GM19372 (cell line): ENCODE results near the gene NCAPG2.
"Not testable (repeated sequence)": the region's sequence is repeated elsewhere in the genome, so short reads cannot be mapped to it uniquely, and the experiment has no call there.

Experiments used
- ATAC-seq: cut with Tn5 transposase; IDR thresholded peaks from one replicate; pipeline ENCODE4 v1.9.1; 2021; ENCODE audit warnings: mild to moderate bottlenecking, low read depth, moderate library complexity; ENCODE audit not compliant: unreplicated experiment

The NCAPG2 gene

DNA sequence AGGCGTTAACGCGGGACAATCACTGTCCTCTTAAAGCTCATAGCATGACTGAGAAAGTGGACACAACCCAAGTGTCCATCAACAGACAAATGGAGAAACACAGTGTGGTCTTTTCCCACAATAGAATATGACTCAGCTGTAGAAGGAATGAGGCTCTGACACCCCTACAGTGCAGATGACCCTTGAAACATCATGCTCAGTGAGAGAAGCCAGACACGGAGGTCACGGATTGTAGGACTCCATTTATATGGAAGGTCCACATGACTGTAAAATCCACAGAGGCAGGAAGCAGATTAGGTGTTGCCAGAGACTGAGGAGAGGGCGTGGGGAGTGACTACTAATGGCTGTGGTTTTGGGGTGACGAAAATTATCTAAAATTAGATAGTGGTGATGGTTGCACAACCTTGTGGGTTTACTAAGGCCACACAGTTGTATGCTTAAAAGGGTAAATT lies 6.1 kb upstream of the NCAPG2 start:
- ATAC-seq: no peak

DNA sequence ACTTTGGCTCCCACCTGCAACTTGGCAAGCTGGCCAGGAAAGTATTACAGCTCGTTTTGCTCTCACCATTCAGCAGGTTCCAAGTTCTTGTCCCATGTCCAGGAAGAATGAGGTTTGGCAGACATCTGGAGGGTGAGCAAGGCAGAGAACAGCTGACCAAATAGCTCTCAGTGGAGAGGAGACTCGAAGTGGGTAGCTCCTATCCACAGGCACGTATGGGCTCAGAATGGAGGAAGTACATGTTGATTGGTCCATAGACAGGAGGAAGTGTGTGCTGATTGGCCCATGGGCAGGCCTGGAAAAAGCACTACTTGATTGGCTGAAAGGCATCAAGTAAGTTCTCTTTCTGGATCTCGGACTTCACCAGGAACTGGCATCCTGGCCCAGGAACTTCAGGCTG lies 3.0 kb upstream of the NCAPG2 start:
- no peak for ATAC-seq

DNA sequence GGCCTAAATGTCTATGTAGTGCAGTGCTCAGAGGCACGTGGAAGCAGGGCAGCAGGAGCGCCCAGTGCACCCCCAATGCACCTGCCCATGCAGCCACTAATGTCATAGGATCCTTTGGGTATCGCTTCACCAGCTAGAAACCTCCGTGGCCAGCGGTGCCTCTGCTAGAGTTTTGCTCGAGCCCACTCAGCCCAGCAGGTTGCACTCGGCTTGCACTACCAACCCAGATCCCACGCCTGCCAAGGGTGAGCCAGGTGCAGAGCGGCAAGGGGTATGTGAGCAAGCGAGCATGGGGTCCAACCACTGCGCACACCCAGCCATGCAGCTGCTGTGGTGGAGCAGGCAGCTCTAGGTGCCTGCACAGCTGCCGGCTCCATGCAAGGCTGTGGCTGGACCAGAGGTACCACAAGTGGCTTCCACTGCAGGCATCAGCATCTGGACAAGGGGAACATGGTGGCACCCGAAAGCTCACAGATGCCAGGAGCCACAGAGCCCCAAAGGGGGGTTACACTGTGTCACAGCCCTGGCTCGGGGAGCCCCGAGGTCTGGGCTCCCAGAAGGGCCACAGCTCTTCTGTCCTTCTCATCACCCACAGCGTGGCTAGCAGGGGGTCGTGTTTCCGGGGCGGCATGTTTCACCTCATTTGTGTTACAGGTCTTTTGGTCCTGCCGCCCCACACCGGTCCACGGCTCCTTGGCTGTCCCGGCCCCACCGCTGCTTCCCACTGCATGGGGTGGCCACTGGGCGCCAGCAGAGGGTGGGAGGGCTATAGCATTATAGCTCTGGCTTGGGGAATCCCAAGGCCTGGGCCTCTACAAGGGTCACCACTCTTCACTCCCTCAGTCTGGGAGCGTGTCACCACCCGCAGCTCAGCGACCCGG lies 2.3 kb upstream of the NCAPG2 start:
- ATAC-seq: no peak

DNA sequence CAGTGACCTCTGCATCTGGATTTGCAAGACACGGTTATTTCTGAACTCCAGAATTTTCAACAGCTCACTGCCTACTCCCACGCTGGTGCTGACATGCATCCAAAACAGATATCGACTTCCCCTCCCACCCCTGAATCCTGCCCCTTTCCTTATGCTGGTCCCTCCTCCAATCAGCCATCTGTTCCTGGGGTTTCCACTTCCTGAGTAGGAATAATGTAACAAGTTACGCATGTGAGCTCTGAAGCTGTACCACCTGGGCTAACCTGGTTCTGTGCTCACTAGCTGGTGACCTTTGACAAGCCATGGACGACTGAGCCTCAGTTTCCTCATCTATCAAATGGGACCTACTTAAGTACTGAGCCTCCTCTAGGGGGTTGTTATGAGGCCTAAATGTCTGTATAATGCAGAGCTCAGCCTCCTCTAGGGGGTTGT lies 1.7 kb upstream of the NCAPG2 start:
- no peak for ATAC-seq

DNA sequence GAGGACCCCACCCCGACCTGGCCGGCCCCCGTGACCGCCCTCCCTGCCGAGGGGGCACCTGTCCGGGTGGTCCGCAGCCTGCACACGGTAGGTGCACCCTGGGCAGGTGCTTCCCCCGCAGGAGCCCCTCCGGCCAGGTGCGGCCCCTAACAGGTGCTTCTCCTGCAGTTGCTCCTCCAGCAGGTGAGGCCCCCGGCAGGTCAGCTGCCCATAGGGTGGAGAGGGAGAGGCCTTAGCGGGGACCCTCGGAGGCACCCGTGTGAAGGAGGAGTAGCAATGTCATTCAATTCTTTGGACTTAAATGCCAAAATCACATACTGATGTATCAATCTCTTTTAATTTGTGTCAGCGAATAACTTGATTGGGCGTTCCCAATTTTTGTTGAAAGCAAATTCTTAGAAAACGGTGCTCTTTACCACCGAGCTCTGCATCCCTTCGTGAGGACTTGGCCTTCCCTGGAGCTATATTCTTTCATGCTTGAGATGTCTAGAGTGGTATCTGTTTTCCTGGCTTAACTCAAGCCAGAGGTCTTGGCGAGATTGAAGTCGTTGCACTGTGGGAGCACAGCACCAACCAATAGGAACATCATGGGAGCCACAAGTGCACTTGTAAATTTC lies 738 bp upstream of the NCAPG2 start:
- peak; percentile 13 for ATAC-seq

DNA sequence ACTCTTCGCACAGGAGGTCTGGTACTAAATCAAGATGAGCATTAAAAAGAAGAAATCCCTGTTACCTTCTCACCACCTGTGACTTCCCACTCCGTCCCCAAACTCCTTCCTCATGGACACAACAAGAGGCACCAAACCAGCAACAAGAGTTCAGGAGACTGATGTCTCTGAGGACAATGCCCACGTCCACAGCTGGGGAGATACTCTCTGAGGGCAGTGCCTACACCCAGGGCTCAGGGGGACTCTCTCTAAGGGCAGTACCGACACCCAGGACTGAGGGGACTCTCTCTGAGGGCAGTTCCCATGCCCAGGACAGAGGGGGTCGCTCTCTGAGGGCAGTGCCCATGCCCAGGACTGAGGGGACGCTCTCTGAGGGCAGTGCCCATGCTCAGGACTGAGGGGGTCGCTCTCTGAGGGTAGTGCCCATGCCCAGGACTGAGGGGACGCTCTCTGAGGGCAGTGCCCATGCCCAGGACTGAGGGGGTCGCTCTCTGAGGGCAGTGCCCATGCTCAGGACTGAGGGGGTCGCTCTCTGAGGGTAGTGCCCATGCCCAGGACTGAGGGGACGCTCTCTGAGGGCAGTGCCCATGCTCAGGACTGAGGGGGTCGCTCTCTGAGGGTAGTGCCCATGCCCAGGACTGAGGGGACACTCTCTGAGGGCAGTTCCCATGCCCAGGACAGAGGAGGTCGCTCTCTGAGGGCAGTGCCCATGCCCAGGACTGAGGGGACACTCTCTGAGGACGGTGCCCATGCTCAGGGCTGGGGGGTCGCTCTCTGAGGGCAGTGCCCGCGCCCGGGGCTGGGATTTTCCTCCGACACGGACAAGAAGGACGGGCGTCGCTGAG lies 703 bp downstream of the NCAPG2 start:
- not testable (repeated sequence) for ATAC-seq

DNA sequence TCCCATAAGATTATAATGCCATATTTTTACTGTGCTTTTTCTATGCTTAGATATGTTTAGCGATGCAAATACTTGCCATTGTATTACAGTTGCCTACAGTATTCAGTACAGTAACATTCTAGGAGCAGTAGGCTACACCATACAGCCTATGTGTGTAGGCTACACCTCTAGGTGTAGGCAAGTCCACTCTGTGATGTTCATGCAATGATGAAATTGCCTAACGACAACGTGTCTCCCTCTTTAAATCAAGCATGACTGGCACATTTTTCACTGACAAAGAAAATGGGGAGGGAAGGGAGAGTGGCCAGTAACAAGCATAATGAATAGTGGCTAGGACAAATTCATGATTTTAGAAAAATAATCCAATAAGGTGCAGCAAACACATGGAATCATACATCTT lies 1.7 kb downstream of the NCAPG2 start:
- no peak for ATAC-seq

DNA sequence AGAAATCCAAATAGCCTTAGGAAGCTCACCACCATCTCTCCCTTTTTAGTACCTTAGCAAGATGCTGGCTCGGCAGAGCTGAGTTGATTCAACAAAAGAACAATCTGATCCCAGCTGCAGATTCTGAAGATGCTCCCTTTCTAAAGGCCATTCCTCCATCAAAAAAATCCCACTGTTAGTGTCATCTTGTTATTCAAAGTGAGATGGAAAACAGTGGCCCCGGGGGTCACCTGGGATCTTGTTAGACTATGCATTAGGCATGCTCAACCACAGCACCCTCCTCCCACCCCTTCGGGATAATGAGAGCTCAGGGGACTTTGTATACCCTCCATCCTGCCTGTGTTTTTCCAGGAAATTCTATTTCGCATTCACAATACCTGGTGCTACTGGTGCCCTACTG lies 2.4 kb downstream of the NCAPG2 start:
- no peak for ATAC-seq

DNA sequence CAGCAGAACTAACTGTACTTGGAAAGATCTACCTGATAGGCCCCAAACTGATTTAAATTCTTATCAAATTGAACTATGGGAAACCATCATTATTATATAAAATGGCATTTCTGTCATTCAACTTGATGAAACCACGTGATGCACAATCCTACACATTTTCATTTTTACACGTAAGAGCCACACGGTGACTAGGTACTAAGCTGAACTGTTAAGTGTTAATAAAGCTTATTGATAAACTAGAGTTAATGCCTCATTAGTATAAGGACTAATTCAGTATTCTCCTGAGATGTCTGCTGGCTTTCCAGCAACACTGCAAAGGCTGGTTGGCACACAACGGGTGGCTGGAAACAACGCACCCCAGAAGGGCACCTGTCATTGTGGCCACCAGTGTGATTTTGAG lies 4.6 kb downstream of the NCAPG2 start:
- no peak for ATAC-seq

DNA sequence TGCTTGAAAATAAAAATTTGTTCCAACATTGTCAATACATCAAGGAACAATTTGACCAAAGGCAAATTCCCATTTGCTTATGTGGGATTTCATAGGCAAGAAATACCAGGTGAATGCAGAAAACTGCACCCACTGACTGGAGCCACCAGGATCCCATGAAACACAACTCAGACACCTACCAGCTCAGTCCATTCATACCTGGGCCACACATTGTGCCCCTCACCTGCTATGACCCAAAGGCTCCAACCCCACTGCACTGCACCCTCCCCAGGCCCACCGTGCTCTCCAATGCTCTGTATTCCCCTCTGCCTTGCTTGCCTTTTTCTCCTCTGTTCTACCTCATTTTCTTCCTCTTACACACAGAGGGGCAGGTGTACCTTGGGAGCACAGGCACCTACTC lies 5.3 kb downstream of the NCAPG2 start:
- ATAC-seq: no peak

DNA sequence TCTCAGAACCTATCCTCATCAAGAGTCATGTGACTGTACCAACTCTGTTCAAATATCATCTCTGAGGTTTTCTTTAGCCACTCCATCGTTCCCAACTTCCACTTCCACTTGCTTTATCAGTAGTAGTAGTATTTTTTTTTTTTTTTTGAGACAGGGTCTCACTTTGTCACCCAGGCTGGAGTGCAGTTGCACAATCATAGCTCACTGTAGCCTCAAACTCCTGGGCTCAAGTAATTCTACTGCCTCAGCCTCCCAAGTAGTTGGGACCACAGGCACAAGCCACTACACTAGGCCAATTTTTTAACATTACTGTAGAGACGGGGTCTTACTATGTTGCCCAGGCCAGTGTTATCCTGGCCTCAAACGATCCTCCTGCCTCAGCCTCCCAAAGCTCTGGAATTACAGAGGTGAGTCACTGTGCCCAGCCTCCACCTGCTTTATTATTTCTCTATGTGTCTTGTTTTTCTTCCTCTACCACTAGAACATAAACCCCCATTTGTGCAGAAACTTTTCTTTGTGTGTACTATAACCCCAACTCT lies 5.9 kb downstream of the NCAPG2 start:
- ATAC-seq: no peak

DNA sequence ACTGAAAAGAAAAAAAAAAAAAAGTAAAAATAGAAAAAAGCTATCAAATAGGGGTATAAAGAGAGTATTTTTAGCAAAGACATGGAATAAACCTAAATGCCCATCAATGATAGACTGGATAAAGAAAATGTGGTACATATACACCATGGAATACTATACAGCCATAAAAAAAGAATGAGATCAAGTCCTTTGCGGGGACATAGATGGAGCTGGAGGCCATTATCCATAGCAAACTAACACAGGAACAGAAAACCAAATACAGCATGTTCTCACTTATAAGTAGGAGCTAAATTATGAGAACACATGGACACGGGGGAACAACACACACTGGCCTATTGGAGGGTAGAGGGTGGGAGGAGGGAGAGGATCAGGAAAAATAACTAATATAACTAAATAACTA lies 7.0 kb downstream of the NCAPG2 start:
- not testable (repeated sequence) for ATAC-seq

DNA sequence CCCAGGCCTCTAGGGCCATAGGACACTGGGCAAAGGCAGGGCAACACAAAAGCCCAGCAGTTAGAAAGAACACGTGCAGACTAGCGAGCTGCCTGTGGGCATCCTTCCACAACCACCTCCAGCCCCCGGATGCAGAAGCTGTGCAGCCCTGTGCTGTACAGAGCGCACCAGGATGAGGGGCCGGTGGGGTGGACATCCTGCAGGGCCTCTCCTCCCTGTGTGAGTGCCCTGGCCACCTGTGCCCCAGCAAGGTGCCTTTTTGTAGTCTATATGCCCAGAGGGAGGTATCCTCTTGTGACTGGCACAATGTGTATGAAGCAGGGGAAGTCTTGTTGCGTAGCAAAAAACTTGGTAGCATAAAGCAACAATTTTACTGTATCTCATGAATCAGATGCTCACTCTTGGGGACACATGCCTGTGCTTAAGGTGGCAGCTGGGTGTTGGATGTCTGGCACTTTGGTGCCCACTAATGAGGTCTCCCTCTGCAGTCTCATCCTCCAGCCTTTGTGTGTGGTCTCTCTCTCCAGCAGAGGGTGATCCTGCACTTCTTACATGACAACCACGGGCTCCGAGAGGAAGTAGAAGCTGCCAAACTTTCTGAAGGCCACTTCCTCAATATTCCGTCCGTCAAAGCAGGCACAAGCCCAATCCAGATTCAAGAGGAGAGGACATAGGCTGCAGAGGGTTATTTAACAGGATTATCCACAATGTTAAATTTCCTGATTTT lies 8.7 kb downstream of the NCAPG2 start:
- peak; percentile 88 for ATAC-seq

DNA sequence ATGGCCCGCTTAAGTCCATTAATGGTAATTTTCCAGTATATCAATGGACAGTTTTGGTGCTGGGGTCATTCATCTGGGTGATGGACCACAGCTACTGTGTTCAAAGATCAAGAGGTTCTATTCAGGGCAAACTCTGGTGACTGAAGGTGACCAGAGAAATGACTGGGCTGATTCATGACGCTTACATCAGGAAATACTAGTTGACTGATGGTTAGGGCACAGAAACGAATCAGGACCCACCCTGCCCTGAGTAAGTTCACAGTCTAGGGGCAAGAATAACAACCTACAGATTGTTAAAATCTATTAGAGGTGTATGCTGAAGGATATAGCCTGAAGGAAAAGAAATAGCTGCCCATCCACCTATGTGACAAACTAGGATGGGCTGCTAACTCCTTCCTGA lies 9.5 kb downstream of the NCAPG2 start:
- no peak for ATAC-seq

DNA sequence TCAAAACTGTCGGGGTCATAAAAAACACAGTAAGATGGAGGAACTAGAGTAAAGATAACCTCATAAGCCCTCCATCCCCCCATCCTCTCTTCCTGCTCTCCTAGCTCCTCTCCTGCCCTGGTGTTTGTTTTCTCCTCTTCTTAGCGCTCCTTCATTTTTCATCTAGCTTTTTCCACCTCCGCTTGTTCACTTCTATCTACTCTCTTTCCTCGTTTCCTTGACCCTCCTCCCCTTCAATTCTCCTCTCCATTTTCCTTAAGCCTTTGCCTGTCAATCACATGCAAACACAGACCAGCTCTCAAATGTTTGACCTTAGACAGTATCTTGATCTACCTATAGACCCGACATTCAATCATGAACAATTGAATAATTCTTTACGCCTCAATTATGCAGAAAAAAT lies 10.0 kb downstream of the NCAPG2 start:
- ATAC-seq: no peak

DNA sequence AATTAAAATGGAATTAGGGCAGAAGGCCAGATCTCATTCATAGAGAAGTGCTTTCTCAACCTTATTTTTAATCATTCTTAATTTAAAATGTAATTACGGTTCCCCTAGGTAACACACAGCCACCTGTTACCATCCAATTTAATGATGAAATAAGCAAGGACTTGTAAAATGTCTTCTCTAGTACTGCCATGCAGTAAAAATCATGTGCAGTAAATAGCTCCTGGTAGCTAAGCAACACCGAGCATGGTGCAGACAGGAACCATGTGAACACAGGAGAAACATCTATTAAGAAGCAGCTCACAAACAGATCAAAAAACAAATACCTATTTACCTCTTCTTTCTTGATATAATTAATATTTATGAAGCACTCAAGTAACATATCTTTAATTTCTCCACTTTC lies 15.1 kb downstream of the NCAPG2 start:
- ATAC-seq: no peak

DNA sequence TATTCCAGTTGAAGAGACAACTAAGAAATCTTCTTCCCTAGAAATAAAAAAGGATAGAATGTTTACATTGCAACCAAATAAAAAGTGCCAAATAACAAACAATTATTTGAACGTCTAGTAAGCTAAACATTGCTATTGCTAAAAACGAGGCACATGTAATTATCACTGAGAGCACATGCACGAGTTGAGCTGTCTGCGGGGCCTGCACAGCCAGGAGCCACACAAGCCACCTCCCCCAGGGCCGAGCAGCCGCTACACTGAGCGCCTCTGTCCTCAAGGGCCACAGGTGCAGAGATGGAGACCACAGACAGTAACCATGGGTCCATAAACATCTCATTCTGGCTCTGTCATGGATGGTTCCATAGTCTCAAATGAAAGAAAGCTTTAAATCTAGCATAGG lies 17.2 kb downstream of the NCAPG2 start:
- no peak for ATAC-seq

DNA sequence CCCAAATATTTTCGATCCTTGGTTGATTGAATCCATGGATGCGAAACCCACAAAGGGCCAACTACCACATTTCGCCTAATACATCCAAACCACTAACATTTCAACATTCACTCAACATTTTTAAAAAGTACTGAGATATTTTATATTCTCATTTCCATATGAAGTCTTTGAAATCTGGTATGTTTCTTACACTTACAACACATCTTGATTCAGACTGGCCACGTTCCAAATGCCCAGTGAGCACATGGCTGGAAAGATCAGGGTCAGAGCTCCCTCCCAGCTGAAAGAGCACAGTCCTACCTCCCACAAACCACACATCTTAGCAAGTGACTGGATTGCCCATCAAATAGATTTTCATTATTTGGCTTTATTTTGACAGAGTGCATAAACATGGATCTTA lies 18.9 kb downstream of the NCAPG2 start:
- ATAC-seq: no peak

DNA sequence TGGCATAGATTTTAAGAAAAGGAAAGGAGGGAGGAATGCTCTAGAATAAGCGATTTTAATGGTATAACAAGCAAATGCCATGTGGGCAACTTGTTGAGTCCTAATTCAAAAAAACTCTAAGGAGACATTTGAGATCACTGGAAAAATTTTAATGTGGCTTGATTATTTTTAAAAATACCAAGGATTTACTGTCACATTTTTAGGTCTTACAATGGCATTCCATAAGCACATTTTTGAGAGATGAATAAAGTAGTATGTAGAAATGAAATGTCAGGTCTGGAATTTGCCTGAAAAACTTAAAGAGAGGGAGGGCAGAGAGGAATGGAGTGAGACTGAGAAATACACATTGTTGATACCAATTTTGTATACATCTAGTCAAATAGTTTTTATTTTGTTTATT lies 20.3 kb downstream of the NCAPG2 start:
- no peak for ATAC-seq

DNA sequence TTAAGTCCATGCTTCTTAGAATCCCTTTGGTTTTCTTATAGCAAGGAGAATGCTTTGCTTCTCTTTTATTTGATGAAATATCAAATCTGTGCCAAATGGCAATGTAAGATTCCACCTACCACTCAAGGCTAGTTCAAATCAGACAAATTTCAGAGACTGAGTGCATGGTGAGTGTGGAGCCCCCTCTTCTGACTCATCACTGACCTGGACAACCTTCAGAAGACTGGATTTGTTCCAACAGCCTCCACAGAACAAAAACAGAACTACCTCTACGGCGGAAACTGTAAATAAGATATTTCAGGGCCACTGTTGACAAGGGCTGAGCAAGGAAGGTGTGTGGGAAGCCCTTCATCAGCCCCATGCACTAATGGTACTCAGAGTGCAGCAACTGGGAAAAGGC lies 21.1 kb downstream of the NCAPG2 start:
- ATAC-seq: no peak
